RKO (cell line): Measurements from ENCODE around the gene DDX31.

Experiments used
- DNase-seq: peaks from one replicate; pipeline ENCODE4 v3.0.0-alpha.2; 2016; ENCODE audit warnings: low spot score

Gene DDX31

DNA sequence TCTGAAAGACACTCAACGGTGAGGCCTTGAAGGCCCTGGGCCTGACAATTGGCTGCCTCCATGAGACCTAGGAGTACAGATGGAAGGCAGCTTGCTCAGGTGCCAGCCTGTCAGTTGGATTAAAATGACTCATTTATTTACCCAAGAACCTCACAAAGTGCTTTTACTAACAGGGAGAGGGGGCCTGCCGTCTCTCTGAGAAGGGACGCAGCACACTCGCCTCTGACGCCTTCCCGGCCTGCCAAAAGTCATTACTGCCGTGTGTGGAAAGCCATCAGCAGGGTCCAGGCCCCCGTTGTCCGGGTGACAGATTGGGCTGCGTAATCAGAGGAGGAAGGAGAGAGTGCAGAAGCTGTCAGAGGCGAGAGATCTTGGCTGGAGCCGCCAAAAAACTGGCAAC is 32.4 kb downstream of the DDX31 start:
- DNase-seq = no peak

DNA sequence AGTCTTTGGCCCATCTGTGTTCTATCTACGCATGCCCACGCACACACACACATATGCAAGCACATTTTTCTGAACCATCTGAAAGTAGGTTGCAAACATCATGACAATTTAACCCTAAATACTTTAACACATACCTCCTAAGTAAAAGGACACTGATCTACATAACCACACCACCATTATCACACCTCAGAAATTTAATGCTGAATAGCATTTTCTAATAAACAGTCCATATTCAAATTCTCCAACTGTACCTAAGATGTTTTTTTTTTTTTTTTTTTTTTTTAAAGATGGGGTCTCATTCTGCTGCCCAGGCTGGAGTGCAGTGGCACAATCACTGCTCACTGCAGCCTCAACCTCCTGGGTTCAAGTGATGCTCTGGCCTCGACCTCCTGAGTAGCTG is 35.5 kb downstream of the DDX31 start:
- DNase-seq = no peak

DNA sequence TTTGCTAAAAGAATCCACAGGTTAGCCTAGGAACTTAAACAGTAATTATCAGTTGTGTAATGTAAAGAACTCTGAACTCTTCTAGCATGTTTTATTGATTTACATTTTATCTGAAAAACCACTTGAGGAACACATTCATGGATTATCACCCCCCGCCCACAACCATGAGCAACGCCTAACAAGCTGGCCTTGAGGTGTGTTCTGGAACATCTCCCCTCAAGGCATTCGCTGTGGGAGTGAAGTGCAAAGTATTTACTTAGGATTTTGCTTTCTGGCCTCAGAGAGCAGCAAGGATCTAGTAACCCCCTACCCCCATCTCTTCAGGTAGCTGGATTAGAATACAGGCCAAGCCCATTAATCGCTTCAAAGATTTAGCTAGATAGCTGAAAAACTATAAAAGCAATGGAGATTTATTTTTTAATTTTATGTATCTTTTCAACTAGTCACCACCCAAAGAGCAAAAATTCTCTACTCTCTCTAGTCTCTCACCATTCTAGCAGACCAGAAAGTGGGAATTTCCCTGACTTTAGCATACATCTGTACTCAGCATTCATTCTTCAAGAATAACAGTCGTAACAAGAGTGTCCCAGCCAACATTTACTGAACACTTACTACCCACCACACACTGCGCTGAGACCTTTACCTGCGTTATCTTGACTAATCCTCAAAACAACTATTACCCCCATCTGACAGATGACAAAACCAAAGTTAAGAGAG is 37.2 kb downstream of the DDX31 start:
- DNase-seq = no peak

DNA sequence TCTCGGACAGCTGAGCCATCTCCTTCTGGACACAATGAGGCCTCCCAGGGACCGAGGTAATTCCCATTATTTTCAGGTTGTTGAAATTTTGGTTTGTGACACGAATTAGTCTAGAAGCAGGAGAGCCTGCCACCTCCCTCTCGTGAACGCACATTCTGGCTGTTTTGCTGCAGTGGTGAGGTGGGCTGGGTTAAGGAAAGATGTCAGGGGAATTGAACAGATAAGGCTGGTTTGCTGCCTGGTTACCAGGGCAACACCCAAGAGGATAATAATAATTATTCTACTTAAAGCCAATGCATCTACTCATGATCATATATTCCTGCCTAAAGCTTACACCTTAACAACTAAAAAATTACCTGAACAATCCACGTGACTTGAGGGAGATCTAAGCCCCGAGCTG is 38.1 kb downstream of the DDX31 start:
- no peak for DNase-seq

DNA sequence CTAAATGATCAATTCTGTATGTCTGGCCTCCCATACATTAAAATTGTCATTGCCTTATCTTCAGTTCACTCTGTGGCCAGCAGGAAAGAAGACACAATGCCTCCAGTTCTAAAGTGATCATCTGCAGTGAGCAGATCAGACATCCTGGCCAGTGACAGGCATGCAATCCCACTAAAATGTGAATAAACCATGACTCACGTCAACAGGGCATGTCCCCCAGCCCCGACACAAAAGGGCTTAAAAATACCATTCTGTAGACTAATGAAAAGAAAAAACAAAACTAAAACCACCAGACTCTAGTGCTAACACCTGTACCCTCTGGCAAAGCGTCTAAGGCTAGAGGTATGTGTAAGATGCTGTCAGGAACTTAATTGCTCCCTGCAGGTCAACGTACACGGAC is 38.5 kb downstream of the DDX31 start:
- DNase-seq = peak; percentile 40

DNA sequence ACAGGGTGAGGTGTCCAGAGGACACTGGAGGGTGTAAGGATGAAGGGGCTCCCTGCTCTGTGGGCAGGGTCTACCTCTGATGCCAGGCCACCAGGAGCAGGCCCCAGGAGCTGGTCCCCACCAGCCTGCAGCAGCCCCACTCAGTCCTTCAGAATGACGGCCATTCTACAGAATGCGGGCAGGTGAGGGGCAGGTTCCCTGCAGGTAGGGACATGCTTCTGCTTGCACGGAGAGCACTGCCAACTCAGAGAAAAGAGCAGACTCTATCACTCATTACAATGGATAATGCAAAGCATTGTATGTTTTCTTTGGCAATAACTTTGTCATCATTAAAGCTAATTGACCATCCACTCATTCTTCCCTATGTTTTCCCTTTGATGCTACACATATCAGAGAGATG is 39.0 kb downstream of the DDX31 start:
- DNase-seq = no peak

DNA sequence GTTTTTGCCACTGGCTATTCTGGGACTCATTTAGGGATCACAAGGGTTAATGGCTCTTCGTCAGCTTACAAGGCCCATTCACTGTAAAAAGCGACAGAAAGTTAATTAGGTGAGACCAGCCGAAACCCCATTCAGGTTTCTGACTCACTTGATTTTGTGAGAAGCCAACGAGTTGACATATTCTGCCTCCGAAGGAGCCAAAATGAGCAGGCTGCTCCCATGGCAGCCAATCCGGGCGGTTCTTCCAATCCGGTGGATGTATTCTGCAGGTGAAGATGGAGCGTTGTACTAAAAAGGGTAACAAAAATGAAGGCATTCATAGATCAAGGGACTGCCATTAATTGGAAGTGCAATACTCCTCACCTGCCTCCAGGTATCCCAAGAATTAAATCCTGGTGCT is 39.7 kb downstream of the DDX31 start:
- DNase-seq = no peak

DNA sequence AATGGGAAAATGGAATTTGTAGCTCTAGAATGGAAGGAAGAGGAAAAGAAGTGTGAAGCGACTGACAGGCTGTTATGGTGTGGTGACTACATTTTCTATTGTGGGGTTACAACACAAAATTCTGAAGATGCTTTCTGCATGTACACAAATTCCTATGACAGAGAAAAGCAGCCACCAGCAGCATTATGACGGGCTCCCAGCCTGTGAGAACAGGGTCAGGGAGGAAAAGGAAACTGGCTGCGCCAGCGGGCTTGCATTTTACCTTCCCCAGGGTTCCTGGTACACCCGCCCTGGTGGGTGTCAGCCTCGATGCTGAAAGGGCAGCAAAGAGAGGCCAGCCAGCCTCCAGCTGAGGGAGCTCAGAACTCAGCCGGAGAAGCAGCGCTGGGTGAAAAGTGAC is 41.0 kb downstream of the DDX31 start:
- DNase-seq = no peak

DNA sequence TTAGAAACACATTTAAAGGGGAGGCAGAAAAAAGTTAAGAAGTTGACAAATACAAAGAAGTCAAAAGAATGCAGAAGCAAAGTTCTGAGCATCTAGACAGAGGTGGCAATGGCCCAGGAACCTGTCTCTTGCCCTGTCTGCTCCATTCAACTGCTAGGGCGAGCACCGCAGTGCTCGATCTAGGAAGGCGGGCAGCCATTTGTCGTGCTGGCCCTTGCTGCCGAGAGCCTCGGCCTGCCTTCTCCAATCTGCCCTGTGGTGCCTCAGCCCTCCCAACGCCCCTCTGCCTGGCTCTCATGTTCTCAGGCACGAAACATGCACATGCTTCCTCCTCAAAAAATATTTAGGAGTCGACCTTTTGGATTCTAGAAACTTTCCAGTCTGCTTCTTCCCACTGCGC is 42.2 kb downstream of the DDX31 start:
- no peak for DNase-seq

DNA sequence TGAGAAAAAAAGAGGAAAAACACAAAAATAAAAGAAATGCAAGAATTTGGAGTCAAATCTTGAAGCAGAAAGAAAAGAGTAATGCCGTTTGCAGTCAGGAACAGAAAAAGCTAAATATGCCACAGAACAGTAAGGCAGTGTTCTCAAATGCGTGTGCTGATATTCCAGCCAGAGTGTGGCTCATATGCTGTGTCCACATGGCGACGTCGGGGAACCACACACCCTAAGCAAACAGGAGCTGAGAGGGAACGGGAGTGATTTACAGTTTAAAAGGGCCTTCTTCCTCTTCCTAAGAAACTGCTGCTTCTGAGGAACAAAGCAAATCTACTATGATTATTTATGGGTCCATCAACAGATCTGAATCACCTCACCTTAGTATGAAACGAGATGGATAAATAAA is 42.7 kb downstream of the DDX31 start:
- no peak for DNase-seq

DNA sequence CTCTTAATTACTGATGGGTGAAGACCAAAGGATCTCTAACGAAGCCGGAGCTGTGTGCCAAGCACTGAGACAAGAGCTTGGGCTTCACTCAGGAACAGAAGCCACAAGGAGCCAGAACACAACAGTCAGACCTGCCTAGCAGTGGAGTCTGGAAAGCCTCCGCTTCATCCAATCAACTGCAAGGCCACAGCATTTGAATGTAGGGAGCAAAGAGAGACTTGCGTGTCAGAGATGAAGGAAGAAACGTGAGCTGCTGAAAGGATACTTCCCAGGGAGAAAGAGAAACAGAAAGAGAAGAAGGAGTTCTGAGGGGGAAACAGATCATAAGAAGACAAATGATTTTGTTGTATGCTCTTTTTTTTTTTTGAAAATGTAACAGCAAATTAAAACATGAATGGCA is 43.5 kb downstream of the DDX31 start:
- DNase-seq = no peak

DNA sequence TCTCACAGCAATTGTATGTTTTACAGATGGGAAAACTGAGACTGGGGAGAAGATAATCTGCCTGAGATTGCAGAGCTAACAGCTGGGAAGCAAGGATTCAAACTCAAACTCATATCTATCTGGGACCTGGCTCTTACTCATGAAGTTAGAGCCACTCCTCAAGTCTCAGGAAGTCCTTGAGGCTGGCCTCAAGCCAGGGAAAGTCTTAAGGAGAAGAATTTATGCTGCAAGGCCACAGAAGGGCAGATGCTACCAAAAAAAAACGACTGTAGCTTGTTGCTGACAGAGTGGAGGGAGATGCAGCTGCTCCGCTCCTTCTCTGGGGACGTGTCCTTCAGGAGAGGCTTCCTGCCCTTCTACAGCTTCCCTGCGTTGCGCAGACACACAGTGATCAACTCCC is 47.6 kb downstream of the DDX31 start:
- DNase-seq = peak; percentile 24

DNA sequence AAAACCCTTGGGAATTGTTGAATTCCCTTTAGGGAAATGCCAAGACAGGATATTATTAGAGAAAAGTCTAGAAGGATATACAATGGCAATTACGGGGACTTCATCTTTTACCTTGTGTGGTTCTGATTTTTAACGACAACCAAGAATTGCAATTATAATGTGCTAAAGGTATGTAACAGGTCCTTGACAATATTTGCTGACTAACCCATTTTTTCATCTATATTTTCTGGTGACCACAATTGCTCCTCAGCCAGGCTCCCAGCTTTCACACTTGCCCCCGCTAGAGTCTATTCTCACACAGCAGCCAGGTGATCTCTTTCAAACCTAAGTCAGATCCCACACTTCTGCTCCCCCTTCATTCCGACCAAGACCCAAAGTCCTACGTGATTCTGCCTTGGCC is 53.1 kb downstream of the DDX31 start:
- no peak for DNase-seq

DNA sequence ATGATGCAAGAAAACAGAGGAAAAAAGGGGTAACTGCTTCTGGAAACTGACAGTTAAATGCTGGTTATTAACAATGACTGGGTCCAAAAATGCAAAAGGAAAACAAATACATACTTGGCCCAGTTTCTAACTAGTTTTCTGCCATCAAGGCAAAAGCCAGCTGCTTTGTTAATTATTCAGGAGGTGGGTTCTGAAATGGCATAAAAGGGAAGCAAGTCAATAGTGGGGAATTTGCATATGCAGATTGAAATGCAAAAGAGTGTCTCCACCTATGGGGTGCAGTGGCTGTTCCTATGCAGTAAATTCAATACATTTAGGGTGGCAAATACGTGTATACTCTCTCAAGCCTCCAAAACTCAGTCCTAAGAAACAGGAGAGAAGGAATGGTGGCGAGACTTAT is 54.0 kb downstream of the DDX31 start:
- DNase-seq = no peak

DNA sequence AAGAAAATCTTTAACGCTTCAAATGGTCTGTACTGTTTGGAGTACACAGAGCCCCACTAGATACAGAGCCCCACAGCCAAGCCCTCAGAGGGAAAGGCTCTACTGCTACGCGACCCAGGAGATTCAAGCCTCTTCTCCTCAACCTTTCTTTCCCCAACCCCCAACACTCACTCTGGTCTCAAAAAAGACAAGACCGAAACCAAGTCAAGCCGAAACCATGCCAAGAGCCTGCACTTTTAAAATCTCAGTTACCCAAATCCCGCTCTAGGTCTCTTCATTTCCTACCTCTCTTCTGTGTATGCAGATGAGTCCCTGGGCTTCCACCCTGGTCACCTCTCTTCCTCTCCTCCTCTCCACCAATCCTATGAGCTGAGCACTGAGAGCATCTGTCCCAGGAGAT is 55.5 kb downstream of the DDX31 start:
- no peak for DNase-seq

DNA sequence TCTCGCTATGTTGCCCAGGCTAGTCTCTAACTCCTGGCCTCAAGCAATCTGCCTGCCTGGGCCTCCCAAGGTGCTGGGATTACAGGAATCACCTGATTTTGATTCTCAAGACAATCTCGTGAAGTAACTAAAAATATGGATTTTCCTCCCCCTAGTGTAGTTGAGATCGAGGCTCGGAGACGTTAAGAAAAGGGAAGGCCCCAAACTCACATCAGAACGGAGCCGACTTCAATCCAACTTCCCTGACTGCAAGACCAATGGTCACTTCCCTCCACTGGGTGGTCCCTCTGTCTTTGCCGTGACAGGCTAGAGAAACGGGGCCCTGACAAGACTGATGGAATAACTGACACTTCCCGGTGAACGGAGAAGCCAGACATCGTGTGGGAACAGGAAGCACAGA is 59.1 kb downstream of the DDX31 start:
- peak; percentile 61 for DNase-seq

DNA sequence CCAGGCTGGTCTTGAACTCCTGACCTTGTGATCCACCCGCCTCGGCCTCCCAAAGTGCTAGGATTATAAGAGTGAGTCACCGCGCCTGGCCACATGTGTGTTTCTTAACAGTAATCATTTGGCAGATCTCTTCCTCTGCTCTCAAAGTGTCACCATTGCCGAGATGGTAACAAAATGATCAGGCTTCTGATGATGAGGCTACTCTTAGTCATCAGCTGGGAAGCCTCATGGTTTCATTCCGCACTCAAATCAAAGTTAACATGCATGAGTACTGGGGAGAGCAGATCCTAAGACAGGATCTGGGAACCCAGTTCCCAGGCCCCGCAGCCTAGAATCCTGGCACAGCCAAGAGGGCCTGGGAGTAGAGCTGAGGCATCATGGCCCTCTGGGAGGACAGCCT is 60.0 kb downstream of the DDX31 start:
- DNase-seq = peak; percentile 80

DNA sequence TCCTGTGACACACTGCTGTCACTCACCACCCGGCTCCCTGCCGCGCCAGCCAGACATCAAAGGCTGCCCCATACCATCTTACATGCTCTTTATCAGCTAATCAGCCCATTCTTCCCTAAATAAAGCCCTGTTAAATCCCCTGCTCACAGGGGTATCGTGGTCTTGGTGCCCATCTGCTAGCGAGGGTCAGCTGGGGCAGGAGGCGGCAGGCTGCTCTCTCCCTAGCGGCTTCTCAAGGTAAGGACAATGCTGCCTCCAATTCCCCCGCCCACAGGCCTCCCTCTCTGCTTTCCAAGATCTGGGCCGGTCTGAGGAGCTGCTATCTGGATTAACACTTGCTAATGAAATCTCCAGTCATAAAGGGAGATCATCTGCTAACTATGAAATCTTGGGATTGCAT is 60.6 kb downstream of the DDX31 start:
- DNase-seq = no peak

DNA sequence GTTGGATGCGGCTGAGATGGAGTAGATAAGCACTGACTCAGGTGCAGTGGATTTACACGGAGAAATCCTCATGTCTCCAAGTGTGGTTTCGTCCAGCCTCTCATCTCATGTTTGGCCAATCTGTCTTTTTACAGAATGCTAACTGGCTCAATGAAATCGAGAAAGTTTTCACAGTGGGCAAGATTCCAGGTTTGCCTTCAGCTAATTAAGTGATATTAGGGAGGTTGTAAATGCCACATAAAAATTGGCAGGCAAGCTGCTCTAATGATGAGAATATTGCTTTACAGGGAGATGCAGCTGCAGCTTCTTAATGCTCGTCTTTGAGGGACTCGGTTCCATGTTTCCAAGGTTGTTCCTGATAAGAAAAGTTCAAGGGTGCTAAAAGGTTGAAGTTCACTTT is 63.7 kb downstream of the DDX31 start:
- DNase-seq = no peak

DNA sequence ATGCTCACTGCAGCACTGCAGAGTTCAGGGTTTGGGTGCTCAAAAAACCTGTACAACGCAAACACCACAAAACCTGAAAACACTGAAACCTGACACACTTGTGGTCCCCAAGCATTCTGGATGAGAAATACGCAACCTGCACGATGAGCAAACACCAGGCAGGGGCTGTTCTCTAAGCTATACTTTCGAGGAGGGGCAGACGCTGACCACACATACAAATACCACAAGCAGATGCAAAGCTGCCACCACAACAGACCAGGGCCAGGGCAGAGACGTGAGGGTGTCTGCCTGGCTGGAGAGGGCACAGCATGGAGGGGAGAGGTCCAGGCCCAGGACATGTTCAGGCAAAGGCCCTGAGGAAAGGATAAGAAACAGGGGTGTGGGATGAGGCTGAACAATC is 64.4 kb downstream of the DDX31 start:
- DNase-seq = no peak

DNA sequence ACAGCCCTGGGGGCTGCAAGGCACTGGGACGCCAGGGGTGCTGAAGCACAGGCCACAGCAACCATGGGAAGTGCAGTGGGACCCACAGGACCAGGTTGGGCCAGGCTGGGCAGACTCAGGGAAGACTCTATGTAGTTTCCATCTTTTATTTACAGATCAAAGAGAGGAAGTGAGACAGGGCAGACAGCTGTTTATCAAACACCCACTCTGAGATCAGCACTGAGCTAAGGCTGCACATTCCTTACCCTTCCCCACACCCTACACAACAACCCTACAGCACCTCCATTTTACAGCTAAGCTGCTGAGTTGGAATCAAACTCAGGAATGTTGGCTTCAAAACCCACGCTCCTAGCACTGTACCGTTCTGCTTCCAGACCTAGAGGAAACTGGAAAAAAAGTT is 67.6 kb downstream of the DDX31 start:
- DNase-seq = no peak

DNA sequence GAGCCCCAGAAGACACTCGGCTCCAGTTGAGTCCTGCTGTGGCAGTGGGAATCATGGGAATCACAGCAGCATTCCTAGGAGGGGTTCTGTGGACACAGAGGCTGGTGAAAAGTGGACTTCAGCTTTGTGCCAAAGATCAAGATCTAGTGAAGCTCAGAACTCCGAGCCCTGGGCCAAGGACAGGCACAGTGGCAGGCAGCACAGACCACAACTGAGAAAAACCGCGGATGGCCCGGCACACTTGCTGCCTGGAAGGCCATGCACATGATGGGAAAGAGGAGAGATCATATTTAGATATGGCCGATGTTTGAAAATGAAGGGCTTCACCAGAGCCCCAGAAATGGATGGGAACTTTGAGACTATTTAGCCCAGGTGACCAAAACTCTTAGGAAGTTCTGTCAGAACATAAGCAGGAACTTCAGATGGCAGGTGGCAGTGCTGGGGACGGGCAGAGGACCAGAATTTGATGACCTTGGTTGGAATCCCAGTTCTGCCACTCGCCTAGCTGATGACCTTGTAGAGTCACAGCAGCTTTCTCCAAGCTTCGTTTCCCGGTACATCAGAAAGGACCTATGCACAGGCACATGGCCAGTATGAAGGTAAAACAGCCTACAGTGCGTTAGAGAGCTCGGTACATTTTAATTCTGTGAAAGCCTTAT is 69.3 kb downstream of the DDX31 start:
- no peak for DNase-seq

DNA sequence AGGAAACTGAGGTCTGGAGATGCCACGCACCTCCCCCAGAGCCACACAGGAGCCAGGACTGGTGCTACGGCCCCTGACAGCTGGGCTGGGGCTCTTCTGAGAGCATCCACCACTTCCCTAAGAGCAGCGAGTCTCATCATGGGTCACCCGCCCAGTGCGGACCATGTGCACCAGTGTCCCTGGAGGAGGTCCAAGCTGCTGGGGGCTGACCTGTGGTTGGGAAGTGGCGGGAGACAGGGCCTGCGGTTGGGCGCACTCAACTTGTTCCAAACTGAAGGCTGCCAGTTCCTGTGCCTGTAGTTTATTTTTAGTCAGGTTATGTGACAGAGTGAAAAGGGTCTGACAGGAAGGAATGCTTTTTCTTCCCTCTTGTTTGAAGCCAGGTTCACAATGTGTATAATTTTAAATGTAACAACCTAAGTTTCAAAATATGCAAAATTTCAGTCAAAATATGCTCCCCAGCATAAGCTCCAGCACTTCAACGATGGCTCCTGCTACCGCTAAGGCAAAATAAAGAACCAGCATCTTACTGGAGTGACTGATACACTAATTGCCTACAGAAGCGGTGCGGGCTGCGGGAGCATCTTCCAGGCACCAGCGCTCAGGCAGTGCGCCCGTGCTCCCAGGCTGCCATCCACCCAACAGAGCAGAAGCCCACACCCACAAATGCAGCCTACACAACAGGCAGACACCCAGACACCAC is 72.6 kb downstream of the DDX31 start:
- DNase-seq = no peak

DNA sequence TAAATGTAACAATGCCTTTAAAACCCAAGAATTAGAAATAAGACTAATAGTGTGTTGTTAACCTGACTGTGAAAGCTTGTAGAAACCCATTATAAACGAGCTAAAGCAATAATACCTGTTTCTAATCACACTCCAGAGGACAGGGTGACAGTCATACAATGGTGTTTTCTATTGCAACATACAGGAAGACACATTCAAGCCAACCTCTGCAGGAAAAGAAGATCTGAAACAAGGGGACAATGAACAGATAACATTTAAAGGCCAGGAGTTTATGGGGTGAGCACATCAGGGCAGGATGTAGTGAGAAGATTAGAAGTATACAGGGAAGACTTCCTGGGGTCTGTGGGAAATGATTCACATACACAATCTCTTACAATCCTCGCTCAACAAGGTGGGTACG is 73.6 kb downstream of the DDX31 start:
- DNase-seq = no peak
